ENCODE results near the gene CNTNAP5.

- TF ChIP-seq BCL11A (IDR thresholded peaks at IDR 0.05; ENCODE audit: low read depth in 2 of 2, low read length in 2 of 2) (no peak), EGR1 (IDR thresholded peaks at IDR 0.05; ENCODE audit: borderline replicate concordance, low read depth, low read length) (no peak), ATF2 (IDR thresholded peaks at IDR 0.05; ENCODE audit: low read length) (no peak), PHF8 (conservative IDR thresholded peaks at IDR 0.05; ENCODE audit: low read depth, low read length) (no peak), RAD21 (IDR thresholded peaks at IDR 0.05 in 1 of 2, conservative IDR thresholded peaks at IDR 0.05 in 1 of 2; ENCODE audit: low read depth in 2 of 2, low read length in 2 of 2) (no peak), NRF1 (IDR thresholded peaks at IDR 0.05; ENCODE audit: low read depth, low read length) (no peak), FOSL1 (IDR thresholded peaks at IDR 0.05; ENCODE audit: insufficient read depth, low read depth, low read length) (no peak), POLR2AphosphoS5 (IDR thresholded peaks at IDR 0.05; ENCODE audit: low read depth, low read length) (no peak)
- TF ChIP-seq, protein P1, sequence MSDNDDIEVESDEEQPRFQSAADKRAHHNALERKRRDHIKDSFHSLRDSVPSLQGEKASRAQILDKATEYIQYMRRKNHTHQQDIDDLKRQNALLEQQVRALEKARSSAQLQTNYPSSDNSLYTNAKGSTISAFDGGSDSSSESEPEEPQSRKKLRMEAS (IDR thresholded peaks at IDR 0.05), result no peak
- TF ChIP-seq, protein P2, sequence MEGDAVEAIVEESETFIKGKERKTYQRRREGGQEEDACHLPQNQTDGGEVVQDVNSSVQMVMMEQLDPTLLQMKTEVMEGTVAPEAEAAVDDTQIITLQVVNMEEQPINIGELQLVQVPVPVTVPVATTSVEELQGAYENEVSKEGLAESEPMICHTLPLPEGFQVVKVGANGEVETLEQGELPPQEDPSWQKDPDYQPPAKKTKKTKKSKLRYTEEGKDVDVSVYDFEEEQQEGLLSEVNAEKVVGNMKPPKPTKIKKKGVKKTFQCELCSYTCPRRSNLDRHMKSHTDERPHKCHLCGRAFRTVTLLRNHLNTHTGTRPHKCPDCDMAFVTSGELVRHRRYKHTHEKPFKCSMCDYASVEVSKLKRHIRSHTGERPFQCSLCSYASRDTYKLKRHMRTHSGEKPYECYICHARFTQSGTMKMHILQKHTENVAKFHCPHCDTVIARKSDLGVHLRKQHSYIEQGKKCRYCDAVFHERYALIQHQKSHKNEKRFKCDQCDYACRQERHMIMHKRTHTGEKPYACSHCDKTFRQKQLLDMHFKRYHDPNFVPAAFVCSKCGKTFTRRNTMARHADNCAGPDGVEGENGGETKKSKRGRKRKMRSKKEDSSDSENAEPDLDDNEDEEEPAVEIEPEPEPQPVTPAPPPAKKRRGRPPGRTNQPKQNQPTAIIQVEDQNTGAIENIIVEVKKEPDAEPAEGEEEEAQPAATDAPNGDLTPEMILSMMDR (IDR thresholded peaks at IDR 0.05; ENCODE audit: control extremely low read depth in 1 of 3, insufficient read depth in 1 of 3, low read depth in 1 of 3, low read length in 3 of 3), result no peak
Measured at GRCh38 chr2:124246170-124246569, 221.1 kb downstream of the CNTNAP5 start.

Data from H1 (cell line).